Islet precursor cell (in vitro differentiated cells): ENCODE measurements around the gene RABGAP1L.
"Not testable (repeated sequence)": the region's sequence is repeated elsewhere in the genome, so short reads cannot be mapped to it uniquely, and the experiment has no call there.

Experiments used
- DNase-seq: peaks from one replicate; pipeline ENCODE4 v3.0.0-alpha.2; 2018

RABGAP1L gene

GRCh38 chr1:174837386-174837785, 678.1 kb downstream of the RABGAP1L start:
- no peak for DNase-seq

DNA sequence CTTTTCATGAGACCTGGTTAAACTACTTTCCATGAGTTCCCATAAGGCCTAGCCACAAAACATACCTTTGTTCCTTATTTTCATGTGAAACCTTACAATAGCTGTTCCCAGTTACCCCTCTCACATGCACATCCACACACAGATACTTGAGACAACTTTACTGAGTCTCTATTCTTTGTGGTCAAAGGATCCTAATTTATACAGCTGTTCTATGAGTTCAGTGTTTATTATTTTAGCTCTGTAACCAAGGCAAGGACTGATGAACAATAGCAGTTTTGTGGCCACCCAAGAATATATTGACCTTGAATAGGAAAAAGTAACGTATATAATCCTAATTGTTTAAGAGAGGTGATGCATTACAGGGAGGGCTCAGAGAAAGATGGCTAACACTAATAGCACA, 679.9 kb downstream of the RABGAP1L start:
- DNase-seq = no peak

DNA sequence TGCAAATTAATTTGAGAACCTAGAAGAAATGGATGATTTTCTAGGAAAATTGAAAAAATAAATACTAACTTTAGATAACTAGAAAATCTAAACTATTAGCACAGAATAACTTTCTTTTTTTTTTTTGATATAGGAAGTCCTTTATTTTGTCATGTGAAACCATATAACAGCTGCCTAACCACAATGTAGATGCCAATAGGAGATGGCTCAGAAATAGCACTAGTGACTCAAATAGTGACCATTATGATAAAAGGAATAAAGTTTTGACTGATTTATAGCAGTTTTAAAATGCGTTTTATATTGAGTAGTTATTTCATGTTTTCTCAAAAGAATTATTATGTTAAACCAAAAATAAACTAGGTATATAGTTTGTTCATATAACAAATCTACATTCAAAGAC, 682.4 kb downstream of the RABGAP1L start:
- DNase-seq = no peak

DNA sequence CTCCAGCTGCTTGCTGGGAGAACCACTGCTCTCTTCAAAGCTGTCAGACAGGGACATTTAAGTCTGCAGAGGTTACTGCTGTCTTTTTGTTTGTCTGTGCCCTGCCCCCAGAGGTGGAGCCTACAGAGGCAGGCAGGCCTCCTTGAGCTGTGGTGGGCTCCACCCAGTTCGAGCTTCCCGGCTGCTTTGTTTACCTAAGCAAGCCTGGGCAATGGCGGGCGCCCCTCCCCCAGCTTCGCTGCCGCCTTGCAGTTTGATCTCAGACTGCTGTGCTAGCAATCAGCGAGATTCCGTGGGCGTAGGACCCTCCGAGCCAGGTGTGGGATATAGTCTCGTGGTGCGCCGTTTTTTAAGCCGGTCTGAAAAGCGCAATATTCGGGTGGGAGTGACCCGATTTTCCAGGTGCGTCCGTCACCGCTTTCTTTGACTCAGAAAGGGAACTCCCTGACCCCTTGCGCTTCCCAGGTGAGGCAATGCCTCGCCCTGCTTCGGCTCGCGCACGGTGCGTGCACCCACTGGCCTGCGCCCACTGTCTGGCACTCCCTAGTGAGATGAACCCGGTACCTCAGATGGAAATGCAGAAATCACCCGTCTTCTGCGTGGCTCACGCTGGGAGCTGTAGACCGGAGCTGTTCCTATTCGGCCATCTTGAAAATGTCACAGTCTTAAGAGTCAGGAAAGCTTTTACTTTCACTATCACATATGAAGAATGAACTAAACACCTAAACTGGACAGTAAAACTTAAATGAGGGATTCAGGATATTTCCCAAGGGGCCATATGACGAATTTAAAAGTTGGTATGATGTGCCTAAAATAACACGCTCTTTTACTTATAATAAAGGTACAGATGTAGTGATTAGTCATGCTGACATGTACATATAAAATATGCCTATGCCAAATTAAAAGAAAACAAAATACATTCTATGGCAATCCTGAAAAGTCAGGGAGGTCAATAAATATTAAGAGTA, 689.6 kb downstream of the RABGAP1L start:
- not testable (repeated sequence) for DNase-seq

DNA sequence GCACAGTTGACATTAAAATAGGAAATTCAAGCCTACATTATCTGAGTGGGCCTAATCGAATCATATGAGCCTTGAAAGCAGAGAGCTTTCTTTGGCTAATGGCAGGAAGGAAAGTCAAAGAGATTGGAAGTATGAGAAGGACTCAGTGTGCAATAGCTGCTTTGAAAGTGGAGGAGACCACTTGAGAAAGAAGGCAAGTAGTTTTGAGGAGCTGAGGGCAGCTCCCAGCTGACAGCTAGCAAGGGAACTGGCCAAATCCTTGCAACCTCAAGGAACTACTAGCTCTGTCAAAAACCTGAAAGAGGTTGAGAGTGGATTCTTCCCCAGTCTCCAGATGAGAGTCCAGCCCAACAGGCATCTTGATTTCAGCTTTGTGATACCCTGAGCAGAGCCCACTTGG, 691.4 kb downstream of the RABGAP1L start:
- no peak for DNase-seq

- no peak for DNase-seq
These were observed 699.0 kb downstream of the RABGAP1L start for GRCh38 chr1:174858301-174858700.

- no peak for DNase-seq
These were observed 711.0 kb downstream of the RABGAP1L start for GRCh38 chr1:174870319-174870718.

DNA sequence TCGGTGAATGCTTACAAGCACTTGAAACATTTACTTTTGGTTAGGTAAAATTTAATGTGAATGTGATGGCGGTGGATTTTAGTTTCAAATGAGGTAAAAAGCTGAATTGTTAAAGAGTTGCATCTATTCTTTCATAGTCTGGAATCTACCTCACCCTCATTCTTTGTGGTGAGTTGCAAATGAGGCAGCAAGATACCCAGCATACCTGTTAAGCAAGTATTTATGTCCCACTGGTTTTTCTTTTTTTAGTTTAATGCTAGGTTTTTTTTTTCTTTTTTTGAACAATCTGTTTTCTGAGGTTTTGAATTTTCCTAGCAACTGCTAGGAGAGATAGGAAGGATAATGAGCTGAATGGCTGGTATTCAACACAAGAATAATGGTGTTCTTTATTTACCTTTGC, 712.6 kb downstream of the RABGAP1L start:
- DNase-seq = no peak

- no peak for DNase-seq
These were observed 713.3 kb downstream of the RABGAP1L start for GRCh38 chr1:174872615-174873058.

DNA sequence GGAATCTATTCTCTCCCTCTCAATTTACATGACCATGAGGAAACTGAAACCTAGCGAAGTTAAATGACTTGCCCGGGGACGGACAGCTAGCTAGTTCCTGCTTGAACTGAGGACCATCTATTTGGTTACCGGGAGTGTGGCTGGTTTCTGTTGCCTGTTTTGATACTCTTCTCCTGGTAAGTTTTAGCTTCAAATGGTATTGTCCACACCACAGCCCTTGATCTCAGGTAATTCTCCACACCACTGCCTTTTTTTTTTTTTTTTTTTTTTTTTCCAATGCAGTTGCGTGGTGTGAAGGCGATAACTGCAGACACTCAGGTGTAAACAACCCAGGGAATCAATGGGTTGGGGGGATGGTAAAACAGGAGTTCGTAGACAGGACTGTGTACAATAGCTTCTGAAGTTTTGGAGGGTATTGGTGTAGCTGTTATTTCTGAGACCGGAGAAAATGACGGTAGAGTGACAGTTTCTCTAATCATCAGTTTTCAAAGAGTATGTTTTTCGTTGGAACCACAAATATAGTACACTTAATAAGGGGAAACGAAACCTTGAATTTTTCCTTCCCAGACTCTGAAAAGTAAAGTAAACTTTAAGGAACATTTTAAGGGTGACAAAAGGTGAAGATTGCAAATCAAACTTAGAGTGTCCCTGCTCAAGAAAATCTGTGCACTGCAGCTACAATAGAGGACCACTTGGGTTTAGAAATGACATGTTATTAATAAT, 715.2 kb downstream of the RABGAP1L start:
- peak; percentile 65 for DNase-seq

GRCh38 chr1:174875306-174875705, 716.0 kb downstream of the RABGAP1L start:
- peak; percentile 69 for DNase-seq

DNA sequence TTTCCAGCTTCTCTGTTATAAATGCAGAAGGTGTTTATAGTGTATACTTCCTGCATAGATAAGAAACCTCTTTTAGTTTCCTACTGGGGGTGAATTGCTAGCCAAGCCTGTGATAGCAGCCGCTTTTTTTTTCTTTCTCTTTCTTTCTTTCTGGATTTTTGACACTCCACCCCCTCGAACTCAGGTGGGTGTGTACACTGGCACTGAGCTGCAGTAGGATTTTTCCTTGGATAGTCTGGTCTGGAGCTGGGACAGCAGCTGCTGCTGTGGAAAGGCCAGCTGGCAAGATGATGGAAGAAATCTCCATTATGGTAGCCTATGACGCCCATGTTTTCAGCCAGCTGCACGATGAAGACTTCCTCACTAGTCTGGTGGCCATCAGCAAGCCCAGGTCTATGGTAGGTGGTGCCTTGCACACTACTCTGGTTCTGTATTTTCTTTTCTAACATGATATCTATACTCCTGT, 717.9 kb downstream of the RABGAP1L start:
- no peak for DNase-seq

DNA sequence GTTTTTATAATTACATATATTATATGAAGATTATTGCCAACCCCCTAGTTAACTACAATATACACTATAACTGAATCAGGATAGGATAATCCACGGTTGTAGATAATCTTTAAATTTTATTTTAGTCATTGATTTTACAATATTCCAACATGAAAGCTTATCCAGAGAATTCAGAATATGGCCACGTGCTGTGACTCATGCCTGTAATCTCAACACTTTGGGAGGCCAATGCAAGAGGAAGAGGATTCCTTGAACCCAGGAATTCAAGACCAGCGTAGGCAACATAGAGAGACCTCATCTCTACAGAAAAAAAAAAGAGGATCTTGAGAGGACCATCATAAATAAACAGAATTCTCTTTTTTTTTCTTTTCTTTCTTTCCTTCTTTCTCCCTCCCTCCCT, 720.9 kb downstream of the RABGAP1L start:
- DNase-seq = no peak

- no peak for DNase-seq
These were observed 724.1 kb downstream of the RABGAP1L start for GRCh38 chr1:174883409-174883808.

- DNase-seq = no peak
These were observed 724.7 kb downstream of the RABGAP1L start for GRCh38 chr1:174884038-174884437.

GRCh38 chr1:174884566-174884965, 725.2 kb downstream of the RABGAP1L start:
- no peak for DNase-seq

- no peak for DNase-seq
These were observed 730.7 kb downstream of the RABGAP1L start for GRCh38 chr1:174890024-174890423.

DNA sequence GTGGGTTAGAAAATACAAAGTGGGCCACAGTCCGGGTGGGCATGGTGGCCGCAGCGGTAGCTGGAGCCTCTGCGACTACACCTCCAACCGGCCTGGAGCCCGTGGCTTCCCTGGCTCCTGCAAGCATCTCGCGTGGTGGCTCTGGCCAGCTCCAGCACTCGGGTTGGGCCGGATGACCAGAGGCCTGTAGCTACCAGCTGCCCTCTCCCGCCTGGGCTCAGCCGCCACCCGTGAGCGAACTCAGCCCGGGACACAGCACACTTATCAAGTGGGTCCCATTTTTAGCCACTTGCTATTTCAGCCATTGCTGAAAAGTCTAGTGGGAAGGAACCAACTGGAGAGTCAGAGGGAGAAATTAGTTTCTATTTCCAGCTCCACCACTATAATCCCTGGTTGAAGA, 732.7 kb downstream of the RABGAP1L start:
- DNase-seq = no peak

- no peak for DNase-seq
These were observed 734.9 kb downstream of the RABGAP1L start for GRCh38 chr1:174894117-174894762.

- DNase-seq = not testable (repeated sequence)
These were observed 736.3 kb downstream of the RABGAP1L start for GRCh38 chr1:174895610-174896009.

DNA sequence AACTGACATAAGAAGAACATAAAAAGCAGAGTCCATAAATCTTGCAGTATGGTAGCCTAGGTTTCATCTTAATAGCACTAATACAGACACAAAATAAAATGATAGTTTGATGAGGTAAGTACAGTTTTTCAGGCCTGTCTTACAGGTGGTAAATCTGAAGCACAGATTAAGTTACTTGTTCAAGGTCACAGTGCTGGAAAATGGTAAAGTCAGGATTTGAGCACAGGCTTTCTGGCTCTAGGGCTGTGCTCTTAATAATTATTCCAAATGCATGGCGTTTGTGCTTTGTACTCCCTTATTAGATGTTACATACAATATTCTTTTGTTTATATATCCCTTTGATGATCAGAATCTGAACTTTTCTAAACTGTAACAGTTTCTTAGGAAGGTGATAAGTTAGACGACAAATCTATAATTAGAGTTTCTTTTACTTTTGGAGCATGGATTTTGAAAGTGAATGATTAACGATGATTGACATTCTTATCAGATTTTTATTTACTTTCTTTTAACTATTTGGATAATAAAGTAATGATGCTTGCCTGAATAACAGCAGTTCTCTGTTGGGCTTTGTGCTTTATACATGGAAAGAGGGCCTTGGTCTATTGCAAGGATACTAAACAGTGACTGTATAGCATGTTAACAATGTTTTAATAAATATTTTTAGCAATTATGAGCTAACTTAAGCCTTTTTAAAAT, 738.9 kb downstream of the RABGAP1L start:
- no peak for DNase-seq

GRCh38 chr1:174900317-174900716, 741.0 kb downstream of the RABGAP1L start:
- no peak for DNase-seq
